Activated CD4-positive, CD25-positive, alpha-beta regulatory T cell treated with anti-CD3 and anti-CD28 coated beads, Interleukin-2, amount 50 U/mL, for 72 hours (primary cell): ENCODE measurements around the gene CDX1.

Experiments used
- DNase-seq: peaks from one replicate; pipeline ENCODE4 v3.0.0; 2021

CDX1 gene

DNA sequence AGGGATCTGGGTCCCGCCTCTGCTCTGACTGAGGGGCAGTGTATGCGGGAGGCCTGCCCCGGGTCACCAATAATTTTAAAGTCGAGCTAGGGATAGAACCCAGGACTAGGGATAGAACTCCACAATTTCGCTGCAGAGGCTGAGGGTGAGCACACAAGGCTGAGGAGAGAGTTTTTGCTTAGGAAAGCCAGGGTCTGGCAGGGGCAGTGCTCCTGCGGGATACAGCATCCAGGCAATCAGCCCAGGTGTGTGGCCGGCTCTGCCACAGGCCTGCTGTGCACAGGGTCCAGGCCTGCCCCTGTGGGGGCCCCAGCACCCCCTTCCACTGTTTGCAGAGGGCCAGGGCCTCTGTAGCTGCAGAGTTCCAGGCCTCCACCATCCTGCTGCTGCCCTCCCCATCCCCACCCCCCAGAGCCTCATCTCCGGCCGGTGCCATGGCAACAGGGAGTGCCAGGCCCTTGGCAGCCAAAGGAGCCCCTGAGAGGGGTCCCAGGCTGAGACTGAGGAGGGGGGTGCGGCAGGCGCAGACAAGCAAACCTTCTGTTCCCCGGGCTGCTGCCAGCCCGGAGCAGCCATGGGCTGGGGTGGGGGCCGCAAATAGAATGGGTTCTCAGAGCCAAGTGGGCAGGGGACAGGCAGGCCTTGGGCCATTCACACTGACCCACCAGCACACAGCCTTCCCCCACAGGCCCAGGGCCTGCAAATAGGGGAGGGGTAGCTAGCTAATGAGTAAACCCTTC, 19.5 kb upstream of the CDX1 start:
- DNase-seq: no peak

DNA sequence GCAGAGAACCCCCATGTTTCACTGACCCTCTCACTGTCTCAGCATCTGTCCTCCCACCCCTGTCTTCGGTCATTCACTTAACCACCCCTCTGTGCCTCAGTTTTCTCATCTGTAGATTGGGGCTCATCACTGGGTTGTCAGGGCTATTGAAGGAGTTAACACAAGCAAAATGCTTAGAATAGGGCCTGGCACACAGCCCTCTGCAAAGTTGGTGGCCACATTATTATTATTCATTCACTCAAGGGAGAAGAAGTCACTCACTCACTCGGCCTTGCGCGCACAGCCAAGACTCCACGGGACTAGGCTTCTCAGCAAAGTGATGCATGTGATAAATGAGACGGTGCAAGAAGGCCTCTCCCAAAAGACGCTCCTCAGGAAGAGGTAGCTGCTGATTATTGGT, 18.9 kb upstream of the CDX1 start:
- no peak for DNase-seq

DNA sequence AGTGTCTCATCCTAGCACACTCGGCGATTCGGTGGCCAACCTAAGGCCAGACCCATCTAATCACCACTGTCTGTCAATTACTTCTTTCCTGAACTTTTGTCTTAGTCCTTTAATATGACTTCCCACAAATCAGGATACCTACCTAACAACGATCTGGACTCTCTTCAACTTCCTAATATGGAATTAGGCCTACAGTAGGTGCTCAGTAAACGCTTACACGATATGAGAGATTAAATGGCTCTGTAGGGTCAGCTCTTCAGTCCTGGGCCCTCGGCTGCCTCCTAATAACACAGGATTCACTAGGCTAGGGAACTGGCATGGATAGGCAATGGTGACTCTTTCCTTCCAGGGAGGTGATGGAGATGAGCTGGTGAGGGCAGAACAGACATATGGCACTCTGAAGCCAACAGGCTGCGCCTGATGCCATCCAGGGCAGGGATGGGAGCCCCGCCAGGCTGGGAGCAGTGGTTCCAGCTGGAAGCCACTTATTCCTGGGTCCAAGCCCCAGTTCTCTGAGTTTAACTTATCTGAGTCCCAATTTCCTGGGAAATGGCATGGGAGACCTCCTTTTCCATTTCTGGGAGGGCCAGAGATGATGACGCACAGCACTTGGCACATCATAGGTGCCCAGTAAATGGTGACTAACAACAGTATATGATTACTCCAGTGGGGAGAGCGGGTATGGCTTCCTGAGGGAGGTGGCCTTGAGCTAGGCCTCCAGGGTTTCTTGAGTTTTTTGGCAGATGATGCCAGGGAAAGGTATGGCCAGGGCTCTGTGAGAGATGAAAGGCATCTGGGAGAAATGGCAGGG, 18.3 kb upstream of the CDX1 start:
- DNase-seq: no peak

DNA sequence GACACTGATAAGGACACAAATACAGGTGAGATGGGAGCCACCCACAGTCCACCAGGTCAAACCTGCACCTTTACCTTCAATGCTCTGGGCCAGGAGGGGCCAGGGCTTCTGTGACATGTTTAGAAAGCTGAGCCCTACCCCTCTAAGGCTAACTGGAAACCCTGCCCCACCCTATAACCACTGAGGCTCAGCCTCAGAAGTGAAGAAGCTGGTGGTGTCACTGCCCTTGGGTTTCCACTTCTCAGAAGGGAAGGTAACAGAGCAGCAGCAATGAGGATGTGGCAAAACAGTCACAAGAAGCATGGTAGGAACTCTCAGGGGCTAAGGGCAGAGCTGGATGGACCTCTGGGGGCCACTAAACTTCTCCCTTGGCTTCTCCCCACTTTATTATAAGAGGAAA, 17.0 kb upstream of the CDX1 start:
- DNase-seq: no peak

DNA sequence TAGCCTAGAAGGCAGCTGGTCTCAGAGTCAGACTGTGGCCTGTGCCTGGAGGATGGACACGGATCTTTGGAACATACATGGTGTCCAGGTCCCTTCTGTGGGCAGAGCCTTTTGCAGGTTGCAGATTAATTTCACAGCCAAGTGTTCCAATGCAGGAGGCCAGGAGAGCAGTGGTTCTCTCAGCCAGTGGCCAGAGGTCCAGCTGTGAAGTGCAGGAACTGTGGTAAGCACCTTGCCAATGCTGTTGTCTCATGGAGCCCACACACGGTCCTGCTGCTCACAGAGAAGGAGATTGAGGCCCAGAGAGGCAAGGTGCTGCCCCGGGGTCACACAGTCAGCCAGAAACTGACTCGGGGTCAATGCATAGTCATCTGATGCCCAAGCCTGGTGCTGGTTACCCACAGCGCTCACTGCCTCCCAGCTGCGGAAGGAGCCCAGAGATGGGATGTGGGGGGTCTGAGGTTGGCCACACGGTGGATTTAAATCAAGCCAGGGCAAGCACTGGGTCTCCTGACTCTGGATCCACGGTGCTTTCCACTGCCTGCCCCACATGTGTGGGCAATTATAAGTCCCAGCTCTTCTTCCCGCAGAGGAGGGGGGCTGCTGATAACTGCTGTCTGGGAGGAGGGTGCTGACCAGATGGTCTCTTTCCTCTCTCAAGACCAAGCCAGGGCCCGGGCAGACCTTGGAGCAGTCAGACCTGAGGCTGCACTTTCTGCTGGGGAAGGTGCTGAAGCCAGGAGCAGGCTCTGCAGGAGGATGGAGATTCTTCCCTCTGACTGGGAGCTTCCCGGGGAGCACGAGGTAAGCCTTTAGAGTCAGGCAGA, 13.7 kb upstream of the CDX1 start:
- no peak for DNase-seq

DNA sequence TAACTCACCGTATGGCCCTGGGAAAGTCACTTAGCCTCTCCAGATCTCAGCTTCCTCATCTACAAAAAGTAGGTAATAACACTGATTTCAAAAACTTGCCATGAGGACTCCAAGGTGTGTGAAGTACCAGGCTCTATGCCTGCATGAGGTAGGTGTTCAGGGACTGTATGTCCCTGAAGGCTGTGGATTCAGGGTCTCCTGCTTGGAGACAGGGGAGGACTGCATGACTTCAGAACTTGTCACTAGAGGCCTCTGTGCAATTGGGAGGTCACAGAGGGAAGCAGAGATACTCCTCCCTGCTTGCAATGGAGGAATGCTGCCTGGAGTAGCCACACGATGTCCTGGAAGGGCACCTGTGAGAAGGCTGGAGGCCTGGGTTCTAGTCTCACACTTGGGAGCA, 13.1 kb upstream of the CDX1 start:
- no peak for DNase-seq

DNA sequence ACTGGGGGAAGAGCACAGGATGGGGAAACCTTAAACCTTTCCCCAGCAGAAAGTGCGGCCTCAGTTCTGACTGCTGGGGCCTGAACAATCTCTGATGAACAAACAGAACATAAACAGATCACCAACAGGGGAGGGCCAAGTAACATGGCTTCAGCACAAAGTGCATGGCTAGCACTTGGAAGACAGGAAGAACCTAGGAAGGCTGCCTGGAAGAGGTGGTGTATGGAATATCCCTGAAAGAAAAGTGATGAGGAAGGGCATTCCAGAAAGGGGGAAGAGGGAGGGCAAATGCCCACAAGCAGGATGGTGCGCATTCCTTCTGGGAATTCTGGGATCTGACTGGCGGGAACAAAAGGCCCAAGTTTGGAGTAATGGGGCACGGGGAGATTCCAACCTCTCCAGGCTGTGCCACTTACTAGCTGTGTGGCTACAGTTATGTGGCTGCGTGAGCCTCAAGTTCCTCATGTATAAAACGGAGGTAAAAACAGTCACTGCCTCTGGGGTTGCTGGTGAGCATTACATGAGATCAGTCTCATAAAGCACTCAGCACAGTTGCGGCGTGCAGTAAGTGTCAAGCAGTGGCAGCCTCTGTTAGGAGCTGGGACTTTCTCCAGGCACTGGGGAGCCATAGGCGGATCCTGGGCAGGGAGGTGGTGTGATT, 12.5 kb upstream of the CDX1 start:
- DNase-seq: no peak

DNA sequence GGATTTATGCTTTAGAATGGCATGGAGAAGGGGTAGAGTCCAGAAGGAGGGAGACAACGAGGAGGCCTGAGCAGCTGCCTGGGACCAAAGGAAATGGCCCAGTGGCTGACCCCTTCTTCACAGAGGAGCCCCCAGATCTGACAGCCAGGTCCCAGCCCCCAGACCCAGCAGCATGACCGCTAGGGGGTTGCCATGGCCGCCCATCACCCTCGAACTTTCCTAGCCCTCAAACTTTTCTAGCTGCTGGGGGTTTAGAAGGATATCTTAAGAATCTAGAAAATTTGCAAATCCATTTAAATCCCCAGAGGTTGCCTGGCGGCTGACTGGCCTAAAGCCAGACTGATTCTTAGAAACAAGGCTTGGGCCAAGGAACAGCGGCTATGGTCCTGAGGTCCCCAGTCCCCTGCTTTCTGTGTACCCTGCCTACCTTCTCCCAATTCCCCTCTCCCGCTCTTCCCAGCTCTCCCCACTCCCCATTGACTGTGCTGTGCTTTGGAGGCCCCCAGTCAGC, 11.9 kb upstream of the CDX1 start:
- DNase-seq: no peak

DNA sequence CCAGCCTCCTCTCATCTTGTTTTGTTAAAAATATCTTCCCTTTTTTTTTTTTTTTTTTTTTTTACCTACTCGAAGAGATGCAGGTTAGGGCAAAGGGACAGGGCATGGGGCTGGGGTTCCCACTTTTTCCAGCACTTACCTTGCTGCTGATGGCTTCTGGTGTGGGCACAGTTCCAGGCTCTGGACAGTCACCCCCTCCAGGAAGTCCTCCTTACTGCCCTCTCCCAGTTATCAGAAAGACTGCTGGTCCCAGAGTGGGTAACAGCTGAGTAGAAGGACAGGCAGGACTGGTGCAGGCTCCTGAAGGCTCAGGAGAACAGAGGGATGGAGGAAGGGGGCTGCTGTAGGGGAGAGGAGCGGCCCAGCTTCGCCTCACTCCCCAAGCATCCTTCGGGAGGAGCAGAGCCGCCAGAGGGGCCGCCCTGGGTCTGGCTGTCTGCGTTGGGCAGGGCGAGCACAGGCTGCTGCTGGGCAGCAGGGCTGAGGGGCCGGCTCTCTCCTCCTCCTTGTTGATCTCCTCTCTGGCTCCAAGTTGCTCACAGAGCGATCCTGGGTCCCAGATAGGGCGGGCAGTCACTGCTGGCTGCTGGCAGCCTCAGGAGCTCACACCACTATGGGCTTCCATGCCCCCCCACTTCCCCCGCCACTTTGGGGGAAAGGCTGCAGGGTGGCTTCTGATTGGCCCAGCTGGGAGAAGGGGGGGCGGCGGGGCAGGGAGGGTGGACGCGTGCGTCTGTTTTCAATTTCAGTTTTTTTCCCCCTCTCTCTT, 11.1 kb upstream of the CDX1 start, which contains the start of gene PDGFRB:
Gene PDGFRB, minus strand, starts transcription at position 588 of the 769 bp plus-strand sequence. CDS start 18,798 bp downstream, outside the sequence.
- no peak for DNase-seq

DNA sequence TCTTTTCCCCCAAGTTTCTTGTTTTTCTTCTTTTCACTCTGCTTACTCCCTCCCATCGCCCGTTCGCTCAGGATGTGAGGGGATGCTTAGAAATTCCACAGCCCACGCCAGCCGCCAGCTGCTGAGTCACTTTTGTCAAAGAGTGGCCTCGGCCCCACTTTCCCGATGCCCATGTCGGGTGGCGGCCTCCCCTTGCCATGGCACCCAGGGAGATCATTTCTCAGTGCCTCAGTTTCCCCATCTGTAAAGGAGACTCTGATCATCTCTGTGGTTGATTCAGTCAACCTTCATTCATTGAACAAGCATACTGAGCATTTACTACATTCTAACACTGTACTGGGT, 10.6 kb upstream of the CDX1 start:
- no peak for DNase-seq

DNA sequence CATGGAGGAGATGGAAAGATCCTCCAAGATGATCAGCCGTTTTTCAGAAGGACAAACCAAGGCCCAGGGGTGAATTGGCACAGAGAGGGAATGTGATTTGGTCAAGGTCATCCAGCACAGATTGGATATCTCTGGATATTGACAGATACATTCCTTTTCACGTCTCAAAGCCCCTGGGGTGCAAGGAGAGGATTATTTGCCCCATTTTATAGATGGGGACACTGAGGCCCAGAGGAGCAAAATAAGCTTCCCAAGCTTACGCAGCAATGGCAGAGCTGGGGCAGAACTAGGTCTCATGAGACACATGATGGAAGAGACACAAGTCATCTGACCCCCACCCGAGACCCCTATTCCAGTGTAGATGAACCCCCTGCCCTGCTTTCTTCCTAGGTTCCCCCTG, 10.0 kb upstream of the CDX1 start:
- no peak for DNase-seq

DNA sequence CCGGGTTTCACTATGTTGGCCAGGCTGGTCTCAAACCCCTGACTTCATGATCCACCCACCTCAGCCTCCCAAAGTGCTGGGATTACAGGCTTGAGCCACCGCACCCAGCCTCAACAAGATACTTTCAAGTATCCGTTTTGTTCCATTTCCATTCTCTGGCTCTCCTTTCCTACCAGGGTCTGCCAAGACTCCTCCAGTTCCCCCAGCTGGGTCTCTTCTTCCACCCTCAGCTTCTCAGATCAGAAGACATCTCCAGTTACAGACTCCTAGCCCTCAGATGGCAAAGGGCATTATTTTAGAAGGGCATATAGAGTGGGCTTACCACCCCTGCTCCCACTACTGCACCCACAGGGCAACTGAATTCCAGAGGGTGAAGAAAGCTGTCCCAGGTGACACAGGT, 9.4 kb upstream of the CDX1 start:
- DNase-seq: no peak

DNA sequence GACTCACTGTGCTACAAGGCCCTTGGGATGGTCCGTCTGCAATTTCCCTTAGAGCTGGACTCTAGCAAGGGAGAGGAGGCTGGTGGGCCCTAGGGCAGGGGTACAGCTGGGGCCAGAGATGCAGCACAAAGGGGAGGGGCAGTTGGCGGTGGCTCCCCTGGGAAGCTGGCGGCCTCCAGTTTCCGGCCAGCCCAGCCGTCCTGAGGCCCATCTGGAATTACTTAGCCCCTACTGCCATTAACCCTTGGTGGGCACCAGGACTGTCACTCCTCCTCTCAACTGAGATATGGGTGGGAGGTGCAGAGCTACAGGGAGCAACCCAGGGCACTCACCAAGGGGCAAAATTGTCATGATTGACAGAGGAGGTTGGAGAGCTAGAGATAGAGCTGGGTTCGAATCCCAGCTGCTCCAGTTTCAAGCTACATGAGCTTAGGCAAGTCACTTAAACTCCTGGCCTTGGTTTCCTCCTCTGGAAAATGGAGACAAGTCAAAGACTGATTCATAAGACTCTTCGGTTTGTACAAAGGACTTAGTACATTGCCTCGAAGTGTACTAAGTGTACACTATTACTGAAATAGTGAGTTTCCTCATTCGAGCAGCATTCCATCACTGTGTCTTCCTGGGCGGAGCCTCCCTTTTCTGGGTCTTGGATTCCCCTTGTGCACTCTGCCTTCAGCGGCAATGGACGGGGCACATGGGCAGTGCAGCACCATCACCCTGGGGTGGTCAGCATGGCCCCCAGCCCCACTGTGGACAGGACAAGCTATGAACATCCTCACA, 8.2 kb upstream of the CDX1 start:
- no peak for DNase-seq

DNA sequence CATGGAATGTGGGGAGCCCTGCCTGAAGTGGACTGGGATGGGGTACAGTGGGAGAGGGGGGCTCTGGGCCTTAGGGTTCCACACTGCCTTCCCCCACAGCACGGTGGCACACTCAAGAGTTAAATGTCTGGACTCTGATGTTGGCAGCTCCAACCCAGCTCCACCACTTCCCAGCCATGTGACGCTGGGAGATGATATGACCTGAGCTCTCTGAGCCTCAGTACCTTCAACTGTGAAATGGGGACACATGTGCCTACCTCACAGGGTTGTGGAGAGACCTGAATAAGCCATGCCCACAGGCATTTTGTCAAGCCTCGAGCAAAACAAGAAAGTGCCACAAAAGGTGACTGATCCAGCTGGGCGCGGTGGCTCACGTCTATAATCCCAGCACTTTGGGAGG, 7.5 kb upstream of the CDX1 start:
- DNase-seq: no peak

DNA sequence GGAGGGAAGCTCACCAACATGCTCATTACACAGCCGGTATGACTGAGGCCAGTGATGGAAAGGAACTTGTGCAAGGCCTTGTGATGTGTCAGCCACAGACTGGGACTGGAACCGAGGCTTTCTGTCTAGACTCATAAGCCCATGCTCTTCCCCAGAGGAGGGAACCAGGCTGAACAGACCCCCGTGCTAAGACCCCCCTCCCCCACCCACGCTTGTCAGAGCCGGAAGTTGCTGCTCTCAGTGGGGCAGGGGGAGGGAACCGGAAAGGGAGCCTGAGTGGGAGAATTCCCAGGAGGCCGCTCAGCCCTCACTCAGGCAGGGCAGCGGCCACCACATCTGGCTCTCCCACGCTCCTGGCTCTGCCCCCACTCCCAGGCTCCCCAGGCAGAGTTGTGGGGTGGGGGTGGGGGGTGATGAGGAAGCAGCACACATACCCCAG, 6.8 kb upstream of the CDX1 start:
- no peak for DNase-seq

DNA sequence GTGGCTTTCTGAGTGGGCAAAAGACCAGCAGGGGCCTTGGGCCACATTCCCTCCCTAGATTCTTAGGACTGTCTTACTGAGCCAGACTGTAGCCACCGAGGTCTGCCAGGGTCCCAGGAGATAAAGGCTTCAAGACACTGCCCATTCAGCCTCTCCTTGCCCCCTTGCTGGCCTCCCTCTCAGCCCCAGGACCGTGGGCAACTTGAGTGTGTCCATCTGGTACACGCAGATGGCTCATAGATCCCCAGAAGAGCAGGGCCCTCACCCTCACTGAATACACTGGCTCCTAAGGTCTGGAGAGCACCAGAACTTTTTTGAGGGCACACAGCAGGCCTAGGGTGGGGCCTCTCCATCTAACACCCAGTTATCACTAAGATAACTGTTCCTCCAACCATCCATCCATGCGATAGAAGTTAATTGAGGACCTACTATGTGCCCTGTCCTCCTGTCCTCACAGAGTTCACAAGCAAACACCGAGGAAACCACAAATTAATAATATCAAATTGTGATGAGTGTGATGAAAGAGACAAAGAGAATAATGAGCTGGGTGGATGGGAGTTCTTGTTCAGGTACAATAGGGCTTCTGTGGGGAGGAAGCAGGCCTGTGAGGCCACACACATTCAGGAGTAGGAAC, 6.0 kb upstream of the CDX1 start:
- no peak for DNase-seq

DNA sequence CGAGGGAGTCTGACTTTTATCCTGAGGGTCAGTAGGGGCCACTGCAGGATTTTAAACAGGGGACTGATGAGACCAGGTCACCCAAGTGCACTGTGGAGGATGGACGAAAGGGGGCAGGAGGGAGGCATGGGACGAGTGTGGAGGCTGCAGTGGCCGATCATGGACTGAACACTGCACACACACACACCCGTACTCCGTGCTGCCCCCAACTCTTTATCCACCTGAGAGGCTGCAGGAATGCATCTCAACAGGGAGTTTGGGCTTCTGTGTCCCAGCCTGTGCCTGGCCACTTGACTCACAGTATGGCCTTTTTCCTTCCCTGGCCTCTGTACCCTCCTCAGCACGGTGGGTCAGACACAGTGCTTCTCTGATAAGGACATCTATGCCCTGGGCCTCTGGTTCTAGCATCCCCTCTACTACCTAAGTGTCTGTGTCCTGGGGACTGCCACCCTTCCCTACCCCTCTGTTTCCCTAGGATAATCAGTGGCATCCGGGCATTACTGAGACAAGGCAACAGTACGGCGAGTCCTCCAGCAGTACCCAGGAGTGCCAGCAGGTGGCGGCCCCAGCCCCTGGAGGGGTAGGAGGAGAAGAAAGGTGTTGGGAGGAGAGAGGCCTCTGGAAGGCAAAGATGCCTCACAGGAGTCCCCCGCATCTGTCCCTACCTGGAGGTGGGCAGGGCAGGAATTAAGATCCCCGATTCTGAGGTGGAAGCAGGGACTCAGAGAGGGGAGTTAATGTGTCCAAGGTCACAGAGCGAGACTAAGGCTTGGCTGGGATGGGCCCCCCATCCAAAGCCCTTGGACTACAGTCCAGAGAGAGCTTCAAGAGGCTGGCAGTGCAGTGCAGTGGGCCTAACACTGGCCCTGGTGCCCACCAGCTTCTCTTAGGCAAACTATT, 5.1 kb upstream of the CDX1 start:
- peak; percentile 87 for DNase-seq

DNA sequence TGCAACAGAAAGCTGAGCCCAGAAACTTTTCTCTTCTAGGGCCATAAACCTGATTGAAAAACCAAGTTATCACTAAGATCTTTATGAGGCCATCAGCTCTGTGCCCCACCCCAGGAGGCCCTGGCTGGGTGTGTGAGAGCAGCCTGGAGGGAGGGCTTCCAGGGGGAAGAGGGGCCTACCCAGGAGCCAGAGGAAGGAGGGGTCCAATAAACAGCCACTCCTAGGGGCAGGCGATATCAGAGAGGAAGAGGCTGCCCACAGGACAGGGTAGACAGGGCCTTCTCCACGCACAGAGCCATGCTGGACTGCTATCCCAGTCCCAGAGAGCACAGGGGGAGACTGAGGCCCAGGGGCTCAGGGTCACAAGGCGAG, 4.5 kb upstream of the CDX1 start:
- no peak for DNase-seq

DNA sequence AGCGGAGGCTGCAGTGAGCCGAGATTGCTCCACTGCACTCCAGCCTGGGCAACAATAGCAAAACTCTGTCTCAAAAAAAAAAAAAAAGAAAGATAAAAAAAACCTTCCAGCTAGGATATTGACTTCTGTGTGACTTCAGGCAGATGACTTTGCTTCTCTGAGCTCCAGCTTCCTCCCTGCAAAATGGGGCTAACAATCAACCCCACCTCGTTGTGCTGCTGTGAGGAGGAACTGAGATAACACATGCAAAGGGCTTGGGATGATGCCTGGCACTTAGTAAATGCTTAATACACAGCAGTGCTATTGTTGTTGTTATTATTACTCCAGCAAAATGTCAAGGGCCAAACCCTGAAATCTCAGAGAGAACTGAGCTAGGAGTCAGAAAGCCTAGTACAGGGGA, 3.5 kb upstream of the CDX1 start:
- no peak for DNase-seq
